Activated CD4-positive, alpha-beta memory T cell treated with anti-CD3 and anti-CD28 coated beads, Interleukin-2, amount 10 ng/mL, durations not matched to agents 7 days and 5 days (primary cell): Measurements from ENCODE around the gene SERPINI2. TPM values are rescaled to one million over a fixed set of nuclear protein-coding genes. Genes with fewer than 3 reads are reported as not detected.

Source experiments
- CTCF ChIA-PET: fragments of 350-600 bp; sonication (Branson Sonifier 250); formaldehyde crosslinking; loops from one replicate; lab custom pipeline; 2021; ENCODE audit warnings: antibody characterized with exemption, inconsistent platforms; lab: Charles Lee
- POLR2A ChIA-PET: fragments of 350-600 bp; sonication (Branson Sonifier 250); formaldehyde crosslinking; loops from one replicate; lab custom pipeline; 2021; ENCODE audit warnings: antibody characterized with exemption; lab: Charles Lee
- DNase-seq: peaks from one replicate; pipeline ENCODE4 v3.0.0-alpha.2; 2020
- H3K27ac Mint-ChIP-seq: one replicate; pipeline ENCODE4 v1.8.0; 2021; ENCODE audit warnings: mild to moderate bottlenecking, mixed read lengths
- H3K27me3 Mint-ChIP-seq: one replicate; pipeline ENCODE4 v1.8.0; 2021; ENCODE audit warnings: mixed read lengths
- H3K36me3 Mint-ChIP-seq: one replicate; pipeline ENCODE4 v1.8.0; 2021; ENCODE audit warnings: low read depth, mixed read lengths
- H3K4me1 Mint-ChIP-seq: one replicate; pipeline ENCODE4 v1.8.0; 2021; ENCODE audit warnings: mixed read lengths
- H3K4me3 Mint-ChIP-seq: one replicate; pipeline ENCODE4 v1.8.0; 2021; ENCODE audit warnings: mild to moderate bottlenecking, mixed read lengths
- H3K9me3 Mint-ChIP-seq: one replicate; pipeline ENCODE4 v1.8.0; 2021; ENCODE audit warnings: mixed read lengths
- total RNA-seq, 2 experiments: library from RNA; stranded (reverse); gene quantifications; one replicate each; pipeline ENCODE4 v1.2.3, GENCODE V29; 2021

Gene SERPINI2, protein sequence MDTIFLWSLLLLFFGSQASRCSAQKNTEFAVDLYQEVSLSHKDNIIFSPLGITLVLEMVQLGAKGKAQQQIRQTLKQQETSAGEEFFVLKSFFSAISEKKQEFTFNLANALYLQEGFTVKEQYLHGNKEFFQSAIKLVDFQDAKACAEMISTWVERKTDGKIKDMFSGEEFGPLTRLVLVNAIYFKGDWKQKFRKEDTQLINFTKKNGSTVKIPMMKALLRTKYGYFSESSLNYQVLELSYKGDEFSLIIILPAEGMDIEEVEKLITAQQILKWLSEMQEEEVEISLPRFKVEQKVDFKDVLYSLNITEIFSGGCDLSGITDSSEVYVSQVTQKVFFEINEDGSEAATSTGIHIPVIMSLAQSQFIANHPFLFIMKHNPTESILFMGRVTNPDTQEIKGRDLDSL
- total RNA-seq = not detected

DNA sequence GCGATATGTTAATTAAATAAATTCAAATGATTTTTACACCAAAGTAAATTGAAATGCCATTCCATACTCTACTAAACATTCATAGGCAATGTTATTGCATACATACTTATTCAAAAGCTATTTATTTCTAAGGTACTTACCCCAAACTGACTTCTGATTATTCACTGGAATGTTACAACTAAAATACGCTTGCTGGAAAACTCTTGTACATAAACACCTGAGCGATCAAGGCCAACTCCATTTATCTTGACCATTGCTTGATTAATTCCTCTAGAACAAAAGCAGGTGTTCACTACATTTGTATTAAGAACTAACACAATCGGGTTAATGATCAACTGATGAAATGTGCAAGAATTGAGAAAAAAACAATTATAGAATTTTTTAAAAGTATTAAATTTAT is at the start of gene SERPINI2:
Gene SERPINI2, minus strand, starts transcription at position 180 of the 400 bp plus-strand sequence. CDS start 2,208 bp downstream, outside the sequence.
- H3K36me3 Mint-ChIP-seq = no peaks in the 10 kb centered on the region
- no peaks in the 10 kb centered on the region for H3K4me1 Mint-ChIP-seq
- no peaks in the 10 kb centered on the region for H3K27me3 Mint-ChIP-seq
- DNase-seq = no peak
- no peaks in the 10 kb centered on the region for H3K9me3 Mint-ChIP-seq
- H3K4me3 Mint-ChIP-seq = no peak within 1 kb of the TSS
- ChIA-PET CTCF (no interaction called here), POLR2A (no interaction called here)
- no peak within 1 kb of the TSS for H3K27ac Mint-ChIP-seq

DNA sequence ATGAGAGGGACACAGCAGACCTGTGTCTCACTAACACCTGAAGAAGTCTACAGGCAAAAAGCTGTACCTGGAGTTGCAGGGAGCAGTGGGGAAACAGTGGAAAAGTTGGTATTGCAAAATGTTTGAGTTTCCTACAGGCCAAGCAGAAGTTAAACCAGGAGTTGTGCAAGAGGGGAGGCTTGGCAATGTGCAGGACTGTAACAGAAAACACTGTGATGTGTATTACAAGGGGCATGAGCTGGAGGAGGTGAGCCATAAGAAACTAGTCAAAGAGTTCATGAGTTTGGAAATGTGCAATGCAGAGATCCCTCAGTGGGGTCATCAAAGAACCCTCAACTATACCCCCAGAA is 47.1 kb upstream of the SERPINI2 start:
- Mint-ChIP-seq H3K27me3 (no peaks in the 10 kb centered on the region), H3K36me3 (no peaks in the 10 kb centered on the region), H3K27ac (no peak overlapping the region), H3K4me1 (no peaks in the 10 kb centered on the region), H3K9me3 (no peaks in the 10 kb centered on the region), H3K4me3 (no peak overlapping the region)
- ChIA-PET CTCF (no interaction called here), POLR2A (no interaction called here)
- no peak for DNase-seq

DNA sequence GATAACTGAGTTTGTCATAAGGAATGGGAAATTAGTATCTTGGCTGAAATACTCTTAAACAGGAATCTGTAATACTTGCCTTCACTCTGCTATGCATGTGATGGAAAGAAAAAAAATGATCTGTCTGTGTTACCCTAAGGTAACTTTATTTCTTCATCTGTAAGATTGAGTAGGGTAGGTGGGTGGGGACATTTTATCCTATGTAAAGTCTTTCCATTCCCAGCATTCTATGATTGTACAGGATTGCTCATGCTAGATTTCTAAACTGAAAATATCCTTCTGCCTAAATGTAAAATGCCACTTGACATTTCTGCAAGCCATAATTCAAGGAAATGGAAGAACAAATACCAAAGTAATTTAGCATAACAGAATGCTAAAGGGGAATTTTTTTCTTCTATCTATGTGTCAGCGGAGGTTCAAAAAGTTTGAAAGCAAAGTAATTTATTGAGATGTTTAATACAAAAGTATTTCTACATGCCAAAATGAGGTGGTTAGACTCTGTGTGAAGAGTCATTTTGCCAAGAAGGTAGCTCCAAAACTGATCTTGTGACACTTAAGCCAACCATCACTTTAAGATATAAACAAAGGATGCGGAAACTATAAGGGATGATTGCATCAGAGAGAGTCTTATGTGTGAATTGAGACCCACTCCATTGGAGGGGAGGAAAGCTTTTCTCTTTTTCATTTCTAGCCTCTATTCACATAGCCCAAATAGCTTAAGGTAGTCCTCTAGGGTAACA is 46.6 kb upstream of the SERPINI2 start:
- DNase-seq = no peak
- H3K4me1 Mint-ChIP-seq = no peaks in the 10 kb centered on the region
- H3K4me3 Mint-ChIP-seq = no peak overlapping the region
- H3K9me3 Mint-ChIP-seq = peaks cover 3% of the 10 kb centered on the region
- CTCF ChIA-PET = no interaction called here
- H3K27ac Mint-ChIP-seq = no peak overlapping the region
- H3K27me3 Mint-ChIP-seq = no peaks in the 10 kb centered on the region
- POLR2A ChIA-PET = no interaction called here
- no peaks in the 10 kb centered on the region for H3K36me3 Mint-ChIP-seq

DNA sequence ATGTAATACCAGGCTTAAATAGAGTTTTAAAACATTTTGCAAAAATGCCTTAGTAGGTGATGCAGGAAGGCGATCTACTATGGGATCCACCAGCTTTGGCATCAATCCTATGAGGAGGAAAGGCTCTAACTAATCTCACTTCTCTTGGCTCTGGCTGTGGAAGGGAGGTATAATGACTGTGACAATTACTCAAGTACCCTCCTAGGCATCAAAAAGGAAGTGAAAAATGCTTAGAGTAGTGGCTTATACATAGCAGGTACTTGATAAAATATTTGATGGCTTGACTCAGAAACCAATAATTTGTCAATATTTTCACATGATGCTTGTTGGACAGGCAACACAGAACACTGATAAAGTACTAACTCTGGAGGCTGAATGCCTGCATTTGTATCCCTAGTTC is 34.1 kb upstream of the SERPINI2 start:
- H3K27me3 Mint-ChIP-seq = no peaks in the 10 kb centered on the region
- H3K9me3 Mint-ChIP-seq = no peaks in the 10 kb centered on the region
- no peak overlapping the region for H3K4me3 Mint-ChIP-seq
- CTCF ChIA-PET = no interaction called here
- DNase-seq = no peak
- no peaks in the 10 kb centered on the region for H3K4me1 Mint-ChIP-seq
- POLR2A ChIA-PET = no interaction called here
- H3K27ac Mint-ChIP-seq = no peak overlapping the region
- H3K36me3 Mint-ChIP-seq = no peaks in the 10 kb centered on the region

DNA sequence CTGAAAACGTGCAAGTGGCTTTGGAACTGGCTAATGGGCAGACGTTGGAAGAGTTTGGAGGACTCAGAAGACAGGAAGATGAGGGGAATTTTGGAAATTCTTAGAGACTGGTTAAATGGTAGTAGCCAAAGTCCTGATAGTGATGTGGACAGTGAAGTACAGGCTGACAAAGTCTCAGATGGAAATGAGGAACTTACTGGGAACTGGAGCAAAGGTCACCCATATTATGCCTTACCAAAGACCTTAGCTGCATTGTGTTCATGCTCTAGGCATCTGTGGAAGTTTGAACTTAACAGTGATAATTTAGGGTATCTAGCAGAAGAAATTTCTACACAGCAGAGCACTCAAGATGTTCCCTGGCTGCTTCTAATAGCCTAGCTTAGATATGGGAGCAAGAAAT is 28.6 kb upstream of the SERPINI2 start:
- DNase-seq = no peak
- Mint-ChIP-seq H3K36me3 (no peaks in the 10 kb centered on the region), H3K4me3 (no peak overlapping the region), H3K27me3 (no peaks in the 10 kb centered on the region), H3K27ac (no peak overlapping the region), H3K4me1 (no peaks in the 10 kb centered on the region), H3K9me3 (no peaks in the 10 kb centered on the region)
- ChIA-PET CTCF (no interaction called here), POLR2A (no interaction called here)

DNA sequence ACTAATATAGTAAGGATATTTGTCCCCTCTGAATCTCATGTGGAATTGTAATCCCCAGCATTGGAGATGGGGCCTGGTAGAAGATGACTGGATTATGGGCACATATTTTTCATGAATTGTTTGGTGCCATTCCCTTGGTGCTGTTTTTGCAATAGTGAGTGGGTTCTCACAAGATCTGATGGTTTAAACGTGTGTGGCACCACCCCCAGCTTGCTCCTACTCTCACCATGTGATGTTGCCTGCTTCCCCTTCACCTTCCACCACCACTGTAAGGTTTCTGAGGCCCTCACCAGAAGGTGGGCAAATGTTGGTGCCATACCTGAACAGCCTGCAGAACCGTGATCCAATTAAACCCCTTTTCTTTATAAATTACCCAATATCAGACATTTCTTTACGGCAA is 28.1 kb upstream of the SERPINI2 start:
- ChIA-PET POLR2A (no interaction called here), CTCF (no interaction called here)
- no peak overlapping the region for H3K4me3 Mint-ChIP-seq
- DNase-seq = no peak
- H3K36me3 Mint-ChIP-seq = no peaks in the 10 kb centered on the region
- no peaks in the 10 kb centered on the region for H3K9me3 Mint-ChIP-seq
- no peaks in the 10 kb centered on the region for H3K27me3 Mint-ChIP-seq
- no peaks in the 10 kb centered on the region for H3K4me1 Mint-ChIP-seq
- no peak overlapping the region for H3K27ac Mint-ChIP-seq

DNA sequence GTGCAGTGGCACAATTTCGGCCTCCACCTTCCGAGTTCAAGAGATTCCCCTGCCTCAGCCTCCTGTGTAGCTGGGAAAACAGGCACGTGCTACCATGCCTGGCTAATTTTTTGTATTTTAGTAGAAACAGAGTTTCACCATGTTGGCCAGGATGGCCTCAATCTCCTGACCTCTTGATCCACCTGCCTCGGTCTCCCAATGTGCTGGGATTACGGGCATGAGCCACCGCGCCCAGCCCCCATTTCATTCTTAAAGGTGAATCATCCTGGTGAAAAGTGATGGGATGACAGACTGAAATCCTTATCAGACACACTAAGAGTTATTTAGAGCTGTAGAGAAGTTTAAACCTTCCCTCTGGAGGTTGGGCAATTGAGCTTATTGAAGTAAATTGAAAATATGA is 24.1 kb upstream of the SERPINI2 start:
- Mint-ChIP-seq H3K9me3 (no peaks in the 10 kb centered on the region), H3K27ac (no peak overlapping the region), H3K27me3 (no peaks in the 10 kb centered on the region), H3K4me3 (no peak overlapping the region), H3K4me1 (no peaks in the 10 kb centered on the region), H3K36me3 (no peaks in the 10 kb centered on the region)
- ChIA-PET CTCF (no interaction called here), POLR2A (no interaction called here)
- DNase-seq = no peak

DNA sequence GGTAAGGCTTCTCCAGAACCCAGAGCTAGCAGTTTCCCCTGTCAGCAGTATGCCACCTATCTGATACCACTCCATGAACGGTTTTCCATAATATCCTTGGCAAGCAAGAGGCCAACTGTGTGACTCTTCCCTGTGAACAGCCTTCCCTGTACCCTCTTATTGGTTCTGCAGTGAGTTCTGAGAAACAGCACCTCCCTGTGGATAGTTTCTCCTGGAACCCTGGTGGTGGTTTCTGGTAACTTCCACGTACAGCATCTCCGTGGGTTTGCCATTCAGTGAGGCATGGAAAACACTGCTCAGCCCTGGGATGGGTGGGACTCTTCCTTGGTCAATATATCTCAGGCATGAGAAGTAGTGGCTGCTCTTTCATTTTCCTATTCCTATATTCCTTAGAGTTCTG is 19.4 kb upstream of the SERPINI2 start:
- H3K27me3 Mint-ChIP-seq = no peaks in the 10 kb centered on the region
- no peak overlapping the region for H3K4me3 Mint-ChIP-seq
- ChIA-PET CTCF (no interaction called here), POLR2A (no interaction called here)
- H3K27ac Mint-ChIP-seq = no peak overlapping the region
- DNase-seq = no peak
- H3K36me3 Mint-ChIP-seq = no peaks in the 10 kb centered on the region
- no peaks in the 10 kb centered on the region for H3K4me1 Mint-ChIP-seq
- H3K9me3 Mint-ChIP-seq = no peaks in the 10 kb centered on the region

DNA sequence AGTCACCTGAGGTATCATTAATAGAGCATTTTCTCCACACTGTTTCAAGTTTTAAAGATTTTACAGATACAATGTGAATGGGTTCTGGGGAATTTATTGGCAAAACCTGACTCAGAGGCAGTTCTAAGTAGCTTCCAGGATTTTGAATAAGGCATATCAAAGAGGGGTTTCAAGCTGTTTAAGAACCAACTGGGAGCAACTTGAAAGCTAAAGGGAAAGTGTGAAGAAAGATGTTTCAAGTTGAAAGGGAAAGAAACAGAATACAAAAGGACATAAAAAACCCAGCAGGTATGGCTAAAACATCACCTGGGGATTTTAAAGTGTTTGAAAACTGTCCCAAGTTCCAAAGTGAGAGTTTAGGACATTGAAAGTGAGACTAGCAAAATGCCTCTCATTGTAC is 17.8 kb upstream of the SERPINI2 start:
- Mint-ChIP-seq H3K36me3 (no peaks in the 10 kb centered on the region), H3K4me1 (no peaks in the 10 kb centered on the region), H3K9me3 (no peaks in the 10 kb centered on the region), H3K27me3 (no peaks in the 10 kb centered on the region), H3K27ac (no peak overlapping the region), H3K4me3 (no peak overlapping the region)
- CTCF ChIA-PET = no interaction called here
- POLR2A ChIA-PET = no interaction called here
- DNase-seq = no peak

DNA sequence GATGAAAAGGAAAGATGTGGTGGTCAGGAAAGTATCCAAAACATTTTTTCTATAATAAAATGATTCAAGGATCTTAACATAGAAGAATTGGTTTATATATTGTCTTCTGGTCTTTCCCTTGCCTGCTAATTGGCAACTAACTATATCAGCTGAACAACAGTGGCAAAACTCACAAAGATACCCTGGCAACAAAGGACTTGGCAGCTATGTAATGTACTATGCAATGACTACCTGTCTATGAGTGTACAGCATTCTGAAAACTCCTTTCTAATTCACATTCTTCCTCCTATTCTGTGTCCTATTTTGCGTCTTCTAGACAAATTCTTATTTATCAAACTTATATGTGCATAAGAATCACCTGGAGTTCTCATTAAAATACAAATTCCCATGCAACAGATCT is 15.7 kb upstream of the SERPINI2 start:
- no peaks in the 10 kb centered on the region for H3K4me1 Mint-ChIP-seq
- no peak overlapping the region for H3K4me3 Mint-ChIP-seq
- no peak for DNase-seq
- no peaks in the 10 kb centered on the region for H3K36me3 Mint-ChIP-seq
- H3K27ac Mint-ChIP-seq = no peak overlapping the region
- POLR2A ChIA-PET = no interaction called here
- CTCF ChIA-PET = no interaction called here
- H3K27me3 Mint-ChIP-seq = no peaks in the 10 kb centered on the region
- H3K9me3 Mint-ChIP-seq = no peaks in the 10 kb centered on the region

DNA sequence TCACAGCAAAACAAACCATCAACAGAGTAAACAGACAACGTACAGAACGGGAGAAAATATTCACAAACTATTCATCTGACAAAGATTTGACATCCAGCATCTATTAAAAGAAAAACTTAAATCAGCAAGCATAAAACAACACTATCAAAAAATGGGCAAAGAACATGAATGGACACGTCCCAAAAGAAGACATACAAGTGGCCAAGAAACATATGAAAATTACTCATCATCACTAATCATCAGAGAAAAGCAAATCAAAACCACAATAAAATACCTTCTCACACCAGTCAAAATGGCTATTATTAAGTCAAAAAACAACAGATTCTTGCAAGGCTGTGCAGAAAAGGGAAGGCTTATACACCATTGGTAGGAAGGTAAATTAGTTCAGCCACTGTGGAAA is 13.7 kb upstream of the SERPINI2 start:
- no peak overlapping the region for H3K4me3 Mint-ChIP-seq
- H3K9me3 Mint-ChIP-seq = no peaks in the 10 kb centered on the region
- no peak for DNase-seq
- H3K36me3 Mint-ChIP-seq = no peaks in the 10 kb centered on the region
- ChIA-PET POLR2A (no interaction called here), CTCF (no interaction called here)
- H3K4me1 Mint-ChIP-seq = no peaks in the 10 kb centered on the region
- H3K27me3 Mint-ChIP-seq = no peaks in the 10 kb centered on the region
- no peak overlapping the region for H3K27ac Mint-ChIP-seq

DNA sequence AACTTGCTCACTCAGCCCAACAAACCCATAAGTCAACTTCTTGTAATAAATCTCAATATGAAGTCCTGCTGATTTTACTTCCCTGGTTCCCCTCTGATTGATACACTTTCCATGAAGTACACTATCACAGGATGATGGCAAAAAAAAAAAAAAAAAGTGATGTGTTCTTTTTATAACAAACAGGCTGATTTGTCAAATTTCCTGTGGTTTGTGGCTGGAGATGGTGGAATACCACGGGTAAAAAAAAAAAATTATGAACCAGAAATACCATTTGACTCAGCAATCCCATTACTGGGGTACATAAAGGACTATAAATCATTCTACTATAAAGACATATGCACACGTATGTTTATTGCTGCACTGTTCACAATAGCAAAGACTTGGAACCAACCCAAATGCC is 10.7 kb upstream of the SERPINI2 start:
- ChIA-PET CTCF (no interaction called here), POLR2A (no interaction called here)
- Mint-ChIP-seq H3K27ac (no peak overlapping the region), H3K4me3 (no peak overlapping the region), H3K4me1 (no peaks in the 10 kb centered on the region), H3K27me3 (no peaks in the 10 kb centered on the region), H3K9me3 (no peaks in the 10 kb centered on the region), H3K36me3 (no peaks in the 10 kb centered on the region)
- DNase-seq = no peak

DNA sequence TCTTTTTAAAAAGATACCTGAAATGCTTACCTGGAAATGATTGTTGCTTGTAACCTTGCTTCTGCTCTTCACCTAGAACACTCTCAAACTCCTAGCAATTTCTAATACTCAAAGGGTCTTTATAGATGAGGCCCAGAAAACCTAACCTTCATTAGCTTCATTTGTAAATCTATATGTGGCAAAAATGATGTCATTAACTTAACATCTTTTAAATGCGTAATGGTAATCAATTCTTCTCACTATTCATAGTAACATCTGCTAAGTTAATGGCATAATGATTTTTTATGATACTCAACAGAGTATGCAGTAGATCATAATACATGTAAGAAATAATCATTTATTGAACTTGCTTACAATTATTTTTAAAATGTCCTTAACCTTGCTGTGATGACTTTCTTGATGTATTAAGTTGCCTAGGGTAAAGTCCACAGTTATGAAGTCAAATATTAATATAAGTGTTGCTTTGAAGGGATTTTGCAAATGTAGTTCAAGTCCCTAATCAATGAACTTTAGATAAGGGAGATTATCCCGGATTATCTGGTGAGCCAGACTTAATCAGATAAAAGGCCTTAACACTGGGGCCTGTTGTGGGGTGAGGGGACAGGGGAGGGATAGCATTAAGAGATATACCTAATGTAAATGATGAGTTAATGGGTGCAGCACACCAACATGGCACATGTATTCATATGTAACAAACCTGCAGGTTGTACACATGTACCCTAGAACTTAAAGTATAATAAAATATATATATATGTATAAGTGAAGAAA is 10.1 kb upstream of the SERPINI2 start:
- H3K4me3 Mint-ChIP-seq = no peak overlapping the region
- DNase-seq = no peak
- CTCF ChIA-PET = no interaction called here
- no peaks in the 10 kb centered on the region for H3K27me3 Mint-ChIP-seq
- H3K36me3 Mint-ChIP-seq = no peaks in the 10 kb centered on the region
- POLR2A ChIA-PET = no interaction called here
- no peak overlapping the region for H3K27ac Mint-ChIP-seq
- H3K4me1 Mint-ChIP-seq = no peaks in the 10 kb centered on the region
- H3K9me3 Mint-ChIP-seq = no peaks in the 10 kb centered on the region
